HepG2 (cell line): ENCODE results near the gene KCNT2.

Source experiments
- BCL6 ChIP-seq: IDR thresholded peaks from 2 replicates; pipeline ENCODE4 v1.6.1; 2016; ENCODE audit warnings: missing genetic modification reagents, missing compliant biosample characterization
- REST ChIP-seq, 2 experiments: IDR thresholded peaks; 2 replicates each; pipeline ENCODE4 v1.6.1; 2011 to 2012; ENCODE audit warnings: low read length in 2 of 2, borderline replicate concordance in 1 of 2, low read depth in 1 of 2, mild to moderate bottlenecking in 1 of 2, moderate library complexity in 1 of 2
- TF ChIP-seq, protein P1 (sequence below): sonication (generic); formaldehyde crosslinking; IDR thresholded peaks from 2 replicates; pipeline ENCODE4 v1.8.1; 2023; ENCODE audit warnings: mild to moderate bottlenecking, moderate library complexity, missing genetic modification reagents

DNA sequence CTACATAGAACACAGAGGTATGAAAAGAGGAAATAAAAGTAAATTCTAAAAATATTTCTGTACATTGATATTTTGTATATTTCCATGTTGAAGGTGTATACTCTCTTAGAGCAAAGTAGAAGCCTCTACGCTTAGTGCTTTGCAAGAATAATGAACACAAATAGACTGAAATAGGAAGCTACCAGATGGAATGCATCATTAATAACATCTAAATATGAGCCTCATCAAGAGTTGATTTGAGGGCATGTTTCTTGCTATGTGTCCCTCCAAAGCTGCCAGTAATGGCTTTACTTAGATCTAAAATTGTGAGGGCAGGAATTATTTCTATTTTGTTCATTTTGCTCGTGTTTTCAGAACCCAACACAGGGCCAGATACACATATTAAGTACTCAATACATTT lies 94.4 kb downstream of the KCNT2 start:
- TF ChIP-seq BCL6 (CRISPR knock-in tag) (no peak), REST (IDR thresholded peaks at IDR 0.05; ENCODE audit: borderline replicate concordance in 1 of 2, low read depth in 1 of 2, low read length in 2 of 2) (no peak)
- TF ChIP-seq, protein P1, sequence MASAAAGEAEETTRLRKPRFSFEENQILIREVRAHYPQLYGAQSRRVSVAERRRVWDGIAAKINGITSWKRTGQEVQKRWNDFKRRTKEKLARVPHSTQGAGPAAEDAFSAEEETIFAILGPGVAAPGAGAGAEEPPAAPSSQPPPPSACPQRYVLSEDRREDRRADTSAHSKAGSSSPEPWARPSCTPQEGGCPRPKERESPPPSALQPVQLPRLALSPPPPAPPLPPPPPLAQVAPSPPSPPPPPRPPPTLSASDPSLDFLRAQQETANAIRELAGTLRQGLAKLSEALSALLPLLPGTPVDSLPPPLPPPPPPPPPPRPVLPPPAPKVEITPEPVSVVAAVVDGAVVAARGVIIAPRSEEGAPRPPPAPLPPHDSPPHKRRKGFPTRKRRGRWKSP (CRISPR knock-in tag): no peak
